ENCODE data around the gene GFRA1.

Gene GFRA1

DNA sequence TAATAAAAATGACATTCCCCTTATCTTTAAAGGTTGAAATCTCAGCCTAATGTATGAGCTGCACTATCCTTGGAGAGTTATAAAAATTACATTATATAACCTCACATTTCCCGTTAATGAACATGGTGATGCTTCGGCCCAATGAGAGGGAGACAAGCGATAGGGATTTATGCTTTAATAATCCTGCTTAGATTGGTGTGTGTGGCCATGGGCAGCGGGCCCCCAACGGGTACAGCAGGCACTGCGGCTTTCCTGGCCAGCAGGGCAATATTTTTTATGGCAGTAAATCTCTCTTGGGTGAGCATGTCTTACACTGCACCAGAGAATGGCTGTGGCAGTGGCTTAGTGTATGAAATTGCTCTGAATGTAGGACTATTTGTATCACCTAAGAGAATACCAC is 246.3 kb downstream of the GFRA1 start (continued):
- TF ChIP-seq KLF16 (tag by site-specific recombination; IDR thresholded peaks at IDR 0.05) (no peak), ZNF2 (tag by site-specific recombination; IDR thresholded peaks at IDR 0.05) (no peak)

DNA sequence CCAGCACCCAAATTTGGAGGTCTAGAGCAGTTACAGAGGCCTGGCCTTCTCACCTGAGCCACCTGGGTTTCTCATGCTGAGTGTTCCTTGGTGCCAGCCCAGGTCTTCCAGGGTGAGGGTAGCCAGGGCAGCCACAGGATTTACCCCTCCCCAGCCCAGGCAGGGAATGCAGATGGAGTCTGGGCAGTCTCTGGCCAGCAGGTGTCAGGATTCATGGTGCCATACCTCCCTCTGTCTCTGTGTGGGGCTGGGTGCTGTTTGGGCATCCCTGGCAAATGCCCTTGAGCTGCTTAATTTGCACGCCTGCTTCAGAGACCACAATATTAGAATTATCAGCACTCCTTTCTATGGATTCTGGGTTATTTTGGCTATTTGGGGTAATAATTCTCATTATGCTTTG is 246.7 kb downstream of the GFRA1 start:
- POLR2A ChIA-PET = no interaction called here
- TF ChIP-seq ZNF335 (tag by site-specific recombination; conservative IDR thresholded peaks at IDR 0.05) (no peak), GLIS2 (tag by site-specific recombination; IDR thresholded peaks at IDR 0.05) (no peak), ZNF510 (tag by site-specific recombination; IDR thresholded peaks at IDR 0.05; ENCODE audit: insufficient replicate concordance) (no peak), ZNF423 (tag by site-specific recombination; IDR thresholded peaks at IDR 0.05) (no peak), ZNF221 (tag by site-specific recombination; IDR thresholded peaks at IDR 0.05; ENCODE audit: borderline replicate concordance) (no peak), ZNF785 (tag by site-specific recombination; IDR thresholded peaks at IDR 0.05) (no peak)
- TF ChIP-seq, protein P1, sequence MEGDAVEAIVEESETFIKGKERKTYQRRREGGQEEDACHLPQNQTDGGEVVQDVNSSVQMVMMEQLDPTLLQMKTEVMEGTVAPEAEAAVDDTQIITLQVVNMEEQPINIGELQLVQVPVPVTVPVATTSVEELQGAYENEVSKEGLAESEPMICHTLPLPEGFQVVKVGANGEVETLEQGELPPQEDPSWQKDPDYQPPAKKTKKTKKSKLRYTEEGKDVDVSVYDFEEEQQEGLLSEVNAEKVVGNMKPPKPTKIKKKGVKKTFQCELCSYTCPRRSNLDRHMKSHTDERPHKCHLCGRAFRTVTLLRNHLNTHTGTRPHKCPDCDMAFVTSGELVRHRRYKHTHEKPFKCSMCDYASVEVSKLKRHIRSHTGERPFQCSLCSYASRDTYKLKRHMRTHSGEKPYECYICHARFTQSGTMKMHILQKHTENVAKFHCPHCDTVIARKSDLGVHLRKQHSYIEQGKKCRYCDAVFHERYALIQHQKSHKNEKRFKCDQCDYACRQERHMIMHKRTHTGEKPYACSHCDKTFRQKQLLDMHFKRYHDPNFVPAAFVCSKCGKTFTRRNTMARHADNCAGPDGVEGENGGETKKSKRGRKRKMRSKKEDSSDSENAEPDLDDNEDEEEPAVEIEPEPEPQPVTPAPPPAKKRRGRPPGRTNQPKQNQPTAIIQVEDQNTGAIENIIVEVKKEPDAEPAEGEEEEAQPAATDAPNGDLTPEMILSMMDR (tag by site-specific recombination; IDR thresholded peaks at IDR 0.05) = peak; percentile 16; the same call in 1 of the 2 replicates
- CTCF ChIA-PET = interaction anchor here (0.7 kb wide), 2 partner anchors 18 to 214 kb away, joined by 3 read pairs; no protein-coding TSS in a partner anchor
- Histone ChIP-seq H3K9me3 (ENCODE audit: control insufficient read depth, insufficient read depth, low read depth, low read length) (no peaks in the 10 kb centered on the region), H3K36me3 (ENCODE audit: control insufficient read depth in 2 of 2, insufficient read depth in 1 of 2, low read length in 2 of 2) (no peaks in the 10 kb centered on the region), H3K4me1 (ENCODE audit: control insufficient read depth, insufficient read depth, low read length) (no peaks in the 10 kb centered on the region), H3K27ac (ENCODE audit: extremely low read depth, low read depth, low read length) (no peak overlapping the region), H3K4me3 (ENCODE audit: low read depth, low read length) (no peak overlapping the region)

- Histone ChIP-seq H3K9me3 (ENCODE audit: control insufficient read depth, insufficient read depth, low read depth, low read length) (no peaks in the 10 kb centered on the region), H3K36me3 (ENCODE audit: control insufficient read depth in 2 of 2, insufficient read depth in 1 of 2, low read length in 2 of 2) (no peaks in the 10 kb centered on the region), H3K4me3 (ENCODE audit: low read depth, low read length) (no peak overlapping the region), H3K4me1 (ENCODE audit: control insufficient read depth, insufficient read depth, low read length) (no peaks in the 10 kb centered on the region), H3K27ac (ENCODE audit: extremely low read depth, low read depth, low read length) (no peak overlapping the region)
- no peak for TF ChIP-seq SALL2 (tag by site-specific recombination; IDR thresholded peaks at IDR 0.05; ENCODE audit: borderline replicate concordance)
- no peak for TF ChIP-seq ZNF169 (tag by site-specific recombination; IDR thresholded peaks at IDR 0.05)
- no peak for TF ChIP-seq ZBTB6 (tag by site-specific recombination; IDR thresholded peaks at IDR 0.05)
- TF ChIP-seq ZNF121 (tag by site-specific recombination; IDR thresholded peaks at IDR 0.05) = no peak
- TF ChIP-seq ZNF311 (tag by site-specific recombination; IDR thresholded peaks at IDR 0.05; ENCODE audit: borderline replicate concordance) = no peak
- TF ChIP-seq ZNF266 (tag by site-specific recombination; IDR thresholded peaks at IDR 0.05; ENCODE audit: low read depth) = no peak
- no peak for TF ChIP-seq MYNN (tag by site-specific recombination; IDR thresholded peaks at IDR 0.05; ENCODE audit: borderline replicate concordance)
- TF ChIP-seq ZNF747 (tag by site-specific recombination; IDR thresholded peaks at IDR 0.05) = no peak
- TF ChIP-seq ZNF529 (tag by site-specific recombination; IDR thresholded peaks at IDR 0.05; ENCODE audit: insufficient replicate concordance) = no peak
- TF ChIP-seq ZNF658 (tag by site-specific recombination; IDR thresholded peaks at IDR 0.05) = no peak
- no peak for TF ChIP-seq ZNF174 (tag by site-specific recombination; IDR thresholded peaks at IDR 0.05)
- TF ChIP-seq, protein P2, sequence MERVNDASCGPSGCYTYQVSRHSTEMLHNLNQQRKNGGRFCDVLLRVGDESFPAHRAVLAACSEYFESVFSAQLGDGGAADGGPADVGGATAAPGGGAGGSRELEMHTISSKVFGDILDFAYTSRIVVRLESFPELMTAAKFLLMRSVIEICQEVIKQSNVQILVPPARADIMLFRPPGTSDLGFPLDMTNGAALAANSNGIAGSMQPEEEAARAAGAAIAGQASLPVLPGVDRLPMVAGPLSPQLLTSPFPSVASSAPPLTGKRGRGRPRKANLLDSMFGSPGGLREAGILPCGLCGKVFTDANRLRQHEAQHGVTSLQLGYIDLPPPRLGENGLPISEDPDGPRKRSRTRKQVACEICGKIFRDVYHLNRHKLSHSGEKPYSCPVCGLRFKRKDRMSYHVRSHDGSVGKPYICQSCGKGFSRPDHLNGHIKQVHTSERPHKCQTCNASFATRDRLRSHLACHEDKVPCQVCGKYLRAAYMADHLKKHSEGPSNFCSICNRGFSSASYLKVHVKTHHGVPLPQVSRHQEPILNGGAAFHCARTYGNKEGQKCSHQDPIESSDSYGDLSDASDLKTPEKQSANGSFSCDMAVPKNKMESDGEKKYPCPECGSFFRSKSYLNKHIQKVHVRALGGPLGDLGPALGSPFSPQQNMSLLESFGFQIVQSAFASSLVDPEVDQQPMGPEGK (tag by site-specific recombination; IDR thresholded peaks at IDR 0.05) = no peak
- ChIA-PET POLR2A (no interaction called here), CTCF (interaction anchor here (0.7 to 1.7 kb wide), 4 partner anchors 9 to 361 kb away, joined by 3 to 5 read pairs (median 3); no protein-coding TSS in a partner anchor)
Observed at GRCh38 chr10:116024271-116024878, 248.6 kb downstream of the GFRA1 start.

Measured in HEK293 (cell line).